NCI-H460 (cell line): Measurements from ENCODE around the gene HTR2A. TPM values are rescaled to one million over a fixed set of nuclear protein-coding genes. Genes with fewer than 3 reads are reported as not detected.

Experiments used
- DNase-seq: peaks from one replicate; pipeline ENCODE4 v3.0.0-alpha.2; 2016; ENCODE audit warnings: low read depth; ENCODE audit errors: extremely low read depth
- total RNA-seq: library from RNA; depleted of rRNA; stranded (reverse); fragments of >200 nt; shearing (Covaris generic); gene quantifications from 2 replicates; pipeline ENCODE4 v1.2.3, GENCODE V29; 2014

The HTR2A gene
- total RNA-seq, 1 experiment from 2014 or later: not detected

- DNase-seq: no peak
Measured at GRCh38 chr13:46874006-46874405, 22.8 kb downstream of the HTR2A start.

- no peak for DNase-seq
Measured at GRCh38 chr13:46871557-46871956, 25.3 kb downstream of the HTR2A start.

GRCh38 chr13:46868091-46868490, 28.8 kb downstream of the HTR2A start:
- DNase-seq: no peak

GRCh38 chr13:46866150-46866549, 30.7 kb downstream of the HTR2A start:
- DNase-seq: no peak

- DNase-seq: no peak
Measured at GRCh38 chr13:46864941-46865340, 31.9 kb downstream of the HTR2A start.

DNA sequence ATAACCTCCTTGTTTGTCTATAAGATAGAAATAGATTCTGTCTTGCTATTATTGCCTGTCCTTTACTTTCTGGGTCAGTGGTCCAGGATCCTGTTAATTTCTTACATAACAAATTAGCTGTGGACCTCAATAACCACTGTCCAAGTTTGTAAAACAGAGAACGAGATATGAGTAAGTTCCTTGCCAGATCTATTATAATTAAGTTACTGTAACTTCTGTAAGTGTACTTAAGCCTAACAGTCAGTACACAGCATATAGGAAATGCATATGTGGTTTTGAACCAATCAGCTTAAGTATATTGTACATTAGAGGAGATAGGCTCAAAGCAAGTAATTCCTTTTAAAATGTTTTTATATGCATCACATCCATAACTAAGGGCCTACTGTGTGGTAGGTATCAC, 34.9 kb downstream of the HTR2A start:
- no peak for DNase-seq

GRCh38 chr13:46860722-46861121, 36.1 kb downstream of the HTR2A start:
- no peak for DNase-seq

DNA sequence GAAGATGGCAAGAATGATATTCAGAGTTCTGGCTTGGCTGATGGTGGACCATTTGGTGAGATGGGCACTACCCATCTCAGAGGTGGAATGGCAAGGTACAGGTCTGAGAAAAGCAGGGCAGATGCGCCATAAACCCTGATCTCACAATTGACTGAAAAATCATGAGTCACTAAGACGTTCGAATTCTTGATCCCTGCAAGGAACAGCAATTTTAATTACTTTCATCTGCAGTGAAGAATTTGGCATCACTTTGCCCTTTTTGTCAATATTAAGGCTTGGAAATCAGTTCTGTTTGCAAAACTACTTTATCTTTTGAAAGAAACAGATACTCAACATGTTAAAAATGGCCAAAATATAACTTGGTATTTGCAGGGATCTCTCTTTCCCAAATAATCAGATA, 38.1 kb downstream of the HTR2A start:
- DNase-seq: no peak

DNA sequence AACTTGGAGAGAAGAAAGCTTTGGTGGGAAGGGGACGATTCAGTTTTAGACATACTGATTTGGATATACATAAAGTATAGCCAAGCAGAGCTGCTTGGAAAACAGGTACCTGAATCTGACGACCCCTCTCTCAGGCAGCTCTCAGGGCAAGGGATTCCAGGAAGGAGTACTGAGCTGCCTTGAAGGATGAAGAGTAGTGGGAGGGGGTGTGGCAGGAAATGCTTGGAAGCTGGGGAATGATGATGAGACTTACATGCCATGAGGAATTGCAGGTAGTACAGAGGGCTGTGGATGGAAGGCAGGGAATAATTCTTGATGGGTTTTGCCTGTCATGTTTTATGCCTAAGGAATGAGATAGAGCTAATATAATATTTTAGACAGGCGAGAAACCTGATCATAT, 38.7 kb downstream of the HTR2A start:
- DNase-seq: no peak

DNA sequence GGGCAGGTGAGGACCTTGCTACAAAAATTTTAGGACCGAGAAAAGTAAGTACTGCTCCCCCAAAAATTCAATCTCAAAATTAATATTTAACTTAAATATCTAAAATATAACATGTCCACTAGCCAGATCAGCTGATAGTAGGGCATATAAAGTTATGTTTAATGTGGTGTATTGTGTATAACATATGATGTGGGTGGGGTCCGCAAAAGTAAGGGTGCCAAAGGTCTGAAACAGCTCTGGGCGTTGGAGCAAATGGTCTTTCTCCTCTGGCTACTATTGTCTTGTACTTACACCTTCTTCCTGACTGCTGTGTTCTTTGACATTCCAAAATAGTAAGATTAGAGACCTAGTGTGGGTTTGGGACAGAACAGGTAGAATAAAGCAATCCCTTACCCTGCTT, 41.2 kb downstream of the HTR2A start:
- no peak for DNase-seq

GRCh38 chr13:46855166-46855565, 41.7 kb downstream of the HTR2A start:
- DNase-seq: no peak

GRCh38 chr13:46852168-46852567, 44.7 kb downstream of the HTR2A start:
- DNase-seq: no peak

GRCh38 chr13:46850214-46850613, 46.6 kb downstream of the HTR2A start:
- no peak for DNase-seq

- DNase-seq: no peak
Measured at GRCh38 chr13:46846726-46847125, 50.1 kb downstream of the HTR2A start.

- DNase-seq: no peak
Measured at GRCh38 chr13:46845146-46845545, 51.7 kb downstream of the HTR2A start.

DNA sequence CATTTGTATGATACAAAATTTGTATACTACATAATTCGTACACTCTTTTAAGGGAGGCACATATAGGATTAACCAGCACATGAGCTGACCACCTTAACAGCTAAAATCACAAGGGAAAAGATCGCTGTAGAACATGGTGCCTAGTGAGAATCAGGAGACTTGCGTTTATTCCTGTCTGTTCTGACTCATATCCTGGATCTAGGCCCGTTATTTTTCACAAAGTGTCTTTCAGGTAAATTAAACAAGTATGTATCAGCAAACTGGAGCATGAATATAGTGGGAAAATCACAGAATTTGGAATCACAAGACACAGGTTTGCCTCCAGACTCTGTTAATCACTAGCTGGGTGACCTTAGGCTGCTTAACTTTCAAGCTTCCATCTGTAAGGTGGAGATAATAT, 52.4 kb downstream of the HTR2A start:
- DNase-seq: no peak

DNA sequence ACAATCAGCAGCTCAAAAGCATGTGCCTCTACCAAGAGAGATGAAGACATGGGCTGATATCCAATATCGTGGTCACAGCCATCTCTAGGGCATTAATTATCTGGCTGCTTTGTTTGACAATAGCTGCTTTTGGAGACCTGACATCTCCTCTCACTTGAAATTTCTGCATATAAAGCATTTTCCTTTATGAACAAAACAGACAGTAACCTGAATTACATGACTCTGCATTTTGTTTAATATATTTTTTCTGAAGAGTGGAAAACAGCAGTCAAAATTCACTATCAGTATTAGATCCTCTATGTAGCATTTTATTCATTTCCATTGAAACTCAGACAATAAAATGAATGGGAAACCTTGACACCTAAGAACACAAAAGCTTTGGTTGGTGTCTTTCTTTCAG, 57.5 kb downstream of the HTR2A start:
- DNase-seq: no peak

GRCh38 chr13:46834657-46835056, 62.2 kb downstream of the HTR2A start:
- no peak for DNase-seq

DNA sequence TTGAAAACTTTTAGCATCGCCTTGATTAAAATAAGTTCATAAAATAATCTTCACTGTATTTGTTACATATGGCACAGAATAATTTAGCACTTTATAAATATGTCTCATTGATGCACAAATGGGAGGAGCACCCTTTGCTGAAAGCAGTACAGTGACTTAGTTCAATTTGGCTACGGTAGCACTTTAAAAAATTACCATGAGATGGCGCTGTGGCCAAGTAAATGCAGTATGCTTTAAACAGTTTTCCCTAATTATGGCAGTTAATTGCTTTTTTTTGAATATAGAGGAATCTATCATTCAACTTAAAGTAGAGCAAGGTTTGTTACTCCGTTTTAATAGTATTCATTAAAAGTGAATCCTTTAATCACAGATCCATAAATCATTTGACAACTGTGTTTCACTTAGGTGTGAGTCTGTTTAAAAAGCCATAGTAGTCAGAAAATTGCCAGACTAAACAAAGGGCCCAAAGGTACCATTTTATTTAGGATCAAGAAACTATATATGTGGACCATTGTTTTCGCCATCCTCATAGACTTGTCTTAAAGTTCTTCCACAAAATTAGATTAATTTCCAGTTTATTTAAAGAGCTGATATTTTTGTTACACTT, 65.2 kb downstream of the HTR2A start:
- peak; percentile 35 for DNase-seq

- no peak for DNase-seq
Measured at GRCh38 chr13:46830405-46831005, 66.3 kb downstream of the HTR2A start.

DNA sequence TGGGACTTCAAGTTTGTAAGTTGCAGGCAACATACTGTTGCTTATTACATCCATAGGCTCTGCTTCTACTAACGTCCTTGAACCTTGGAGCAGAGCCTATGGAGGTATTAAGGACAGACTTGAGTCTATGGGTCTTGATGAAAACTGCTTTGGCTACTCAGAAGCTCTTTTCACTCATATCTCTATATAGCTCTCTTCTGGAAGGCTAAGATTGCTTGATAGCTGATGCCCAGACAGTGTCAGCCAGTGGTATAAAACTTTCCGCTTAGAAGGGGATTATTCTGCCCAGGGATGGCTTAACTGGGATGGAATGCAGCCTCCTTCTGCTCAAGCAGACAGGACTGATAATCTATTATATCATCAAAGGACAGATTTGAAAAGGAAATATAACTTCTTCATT, 74.3 kb downstream of the HTR2A start:
- DNase-seq: no peak

GRCh38 chr13:46817838-46818476, 78.9 kb downstream of the HTR2A start:
- DNase-seq: no peak
